Measurements from ENCODE around the gene UBE2J2.

DNA sequence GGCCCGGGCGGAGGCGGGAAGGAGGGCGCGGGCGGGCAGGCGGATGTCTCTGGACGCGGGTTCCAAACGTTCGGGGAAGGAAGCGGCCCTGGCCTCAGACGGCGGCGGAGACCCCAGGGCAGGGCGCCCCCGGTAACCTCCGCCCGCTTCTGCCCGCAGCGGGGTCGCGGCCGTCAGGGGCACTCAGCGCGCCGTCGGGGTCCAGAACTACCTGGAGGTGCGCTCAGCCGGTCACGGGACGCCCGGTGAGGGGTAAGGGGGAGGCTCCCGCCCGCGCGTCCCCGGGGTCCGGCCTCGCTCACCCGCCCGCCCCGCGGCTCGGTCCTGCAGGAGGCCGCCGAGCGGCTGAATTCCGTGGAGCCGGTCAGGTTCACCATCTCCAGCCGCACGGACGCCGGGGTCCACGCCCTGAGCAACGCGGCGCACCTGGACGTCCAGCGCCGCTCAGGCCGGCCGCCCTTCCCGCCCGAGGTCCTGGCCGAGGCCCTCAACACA is 35.1 kb upstream of the UBE2J2 start:
- TF ChIP-seq TBX3 (IDR thresholded peaks at IDR 0.05; ENCODE audit: borderline replicate concordance) = no peak
- no peak for TF ChIP-seq TCF7L2 (IDR thresholded peaks at IDR 0.05; ENCODE audit: low read depth, low read length)
- TF ChIP-seq, protein P1, sequence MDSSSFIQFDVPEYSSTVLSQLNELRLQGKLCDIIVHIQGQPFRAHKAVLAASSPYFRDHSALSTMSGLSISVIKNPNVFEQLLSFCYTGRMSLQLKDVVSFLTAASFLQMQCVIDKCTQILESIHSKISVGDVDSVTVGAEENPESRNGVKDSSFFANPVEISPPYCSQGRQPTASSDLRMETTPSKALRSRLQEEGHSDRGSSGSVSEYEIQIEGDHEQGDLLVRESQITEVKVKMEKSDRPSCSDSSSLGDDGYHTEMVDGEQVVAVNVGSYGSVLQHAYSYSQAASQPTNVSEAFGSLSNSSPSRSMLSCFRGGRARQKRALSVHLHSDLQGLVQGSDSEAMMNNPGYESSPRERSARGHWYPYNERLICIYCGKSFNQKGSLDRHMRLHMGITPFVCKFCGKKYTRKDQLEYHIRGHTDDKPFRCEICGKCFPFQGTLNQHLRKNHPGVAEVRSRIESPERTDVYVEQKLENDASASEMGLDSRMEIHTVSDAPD (CRISPR knock-in tag; IDR thresholded peaks at IDR 0.05) = no peak
- TF ChIP-seq ZBTB3 (CRISPR knock-in tag; IDR thresholded peaks at IDR 0.05; ENCODE audit: borderline replicate concordance, low read depth) = no peak
- TF ChIP-seq POLR2A (IDR thresholded peaks at IDR 0.05; ENCODE audit: insufficient read depth in 1 of 2, low read depth in 2 of 2, low read length in 2 of 2) = no peak
- TF ChIP-seq ARID2 (CRISPR knock-in tag; IDR thresholded peaks at IDR 0.05; ENCODE audit: borderline replicate concordance) = no peak
- no peak for TF ChIP-seq AGO1 (IDR thresholded peaks at IDR 0.05; ENCODE audit: low read depth, low read length, poor library complexity, severe bottlenecking)
- TF ChIP-seq, protein P2, sequence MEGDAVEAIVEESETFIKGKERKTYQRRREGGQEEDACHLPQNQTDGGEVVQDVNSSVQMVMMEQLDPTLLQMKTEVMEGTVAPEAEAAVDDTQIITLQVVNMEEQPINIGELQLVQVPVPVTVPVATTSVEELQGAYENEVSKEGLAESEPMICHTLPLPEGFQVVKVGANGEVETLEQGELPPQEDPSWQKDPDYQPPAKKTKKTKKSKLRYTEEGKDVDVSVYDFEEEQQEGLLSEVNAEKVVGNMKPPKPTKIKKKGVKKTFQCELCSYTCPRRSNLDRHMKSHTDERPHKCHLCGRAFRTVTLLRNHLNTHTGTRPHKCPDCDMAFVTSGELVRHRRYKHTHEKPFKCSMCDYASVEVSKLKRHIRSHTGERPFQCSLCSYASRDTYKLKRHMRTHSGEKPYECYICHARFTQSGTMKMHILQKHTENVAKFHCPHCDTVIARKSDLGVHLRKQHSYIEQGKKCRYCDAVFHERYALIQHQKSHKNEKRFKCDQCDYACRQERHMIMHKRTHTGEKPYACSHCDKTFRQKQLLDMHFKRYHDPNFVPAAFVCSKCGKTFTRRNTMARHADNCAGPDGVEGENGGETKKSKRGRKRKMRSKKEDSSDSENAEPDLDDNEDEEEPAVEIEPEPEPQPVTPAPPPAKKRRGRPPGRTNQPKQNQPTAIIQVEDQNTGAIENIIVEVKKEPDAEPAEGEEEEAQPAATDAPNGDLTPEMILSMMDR (CRISPR knock-in tag; IDR thresholded peaks at IDR 0.05) = no peak
- TF ChIP-seq ZNF7 (CRISPR knock-in tag; IDR thresholded peaks at IDR 0.05) = no peak
- TF ChIP-seq GATAD2A (CRISPR knock-in tag; IDR thresholded peaks at IDR 0.05) = no peak
- no peak for TF ChIP-seq SIX4 (CRISPR knock-in tag; IDR thresholded peaks at IDR 0.05)
- TF ChIP-seq ELF4 (CRISPR knock-in tag; IDR thresholded peaks at IDR 0.05; ENCODE audit: borderline replicate concordance) = no peak
- TF ChIP-seq, protein P3, sequence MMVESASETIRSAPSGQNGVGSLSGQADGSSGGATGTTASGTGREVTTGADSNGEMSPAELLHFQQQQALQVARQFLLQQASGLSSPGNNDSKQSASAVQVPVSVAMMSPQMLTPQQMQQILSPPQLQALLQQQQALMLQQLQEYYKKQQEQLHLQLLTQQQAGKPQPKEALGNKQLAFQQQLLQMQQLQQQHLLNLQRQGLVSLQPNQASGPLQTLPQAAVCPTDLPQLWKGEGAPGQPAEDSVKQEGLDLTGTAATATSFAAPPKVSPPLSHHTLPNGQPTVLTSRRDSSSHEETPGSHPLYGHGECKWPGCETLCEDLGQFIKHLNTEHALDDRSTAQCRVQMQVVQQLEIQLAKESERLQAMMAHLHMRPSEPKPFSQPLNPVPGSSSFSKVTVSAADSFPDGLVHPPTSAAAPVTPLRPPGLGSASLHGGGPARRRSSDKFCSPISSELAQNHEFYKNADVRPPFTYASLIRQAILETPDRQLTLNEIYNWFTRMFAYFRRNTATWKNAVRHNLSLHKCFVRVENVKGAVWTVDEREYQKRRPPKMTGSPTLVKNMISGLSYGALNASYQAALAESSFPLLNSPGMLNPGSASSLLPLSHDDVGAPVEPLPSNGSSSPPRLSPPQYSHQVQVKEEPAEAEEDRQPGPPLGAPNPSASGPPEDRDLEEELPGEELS (CRISPR knock-in tag; IDR thresholded peaks at IDR 0.05) = no peak

Measured in HepG2 (cell line).